HG03460 (cell line): Measurements from ENCODE around the gene PCMTD2.

Experiments
- ATAC-seq: cut with Tn5 transposase; IDR thresholded peaks from one replicate; pipeline ENCODE4 v1.9.1; 2021; ENCODE audit not compliant: unreplicated experiment

The PCMTD2 gene

DNA sequence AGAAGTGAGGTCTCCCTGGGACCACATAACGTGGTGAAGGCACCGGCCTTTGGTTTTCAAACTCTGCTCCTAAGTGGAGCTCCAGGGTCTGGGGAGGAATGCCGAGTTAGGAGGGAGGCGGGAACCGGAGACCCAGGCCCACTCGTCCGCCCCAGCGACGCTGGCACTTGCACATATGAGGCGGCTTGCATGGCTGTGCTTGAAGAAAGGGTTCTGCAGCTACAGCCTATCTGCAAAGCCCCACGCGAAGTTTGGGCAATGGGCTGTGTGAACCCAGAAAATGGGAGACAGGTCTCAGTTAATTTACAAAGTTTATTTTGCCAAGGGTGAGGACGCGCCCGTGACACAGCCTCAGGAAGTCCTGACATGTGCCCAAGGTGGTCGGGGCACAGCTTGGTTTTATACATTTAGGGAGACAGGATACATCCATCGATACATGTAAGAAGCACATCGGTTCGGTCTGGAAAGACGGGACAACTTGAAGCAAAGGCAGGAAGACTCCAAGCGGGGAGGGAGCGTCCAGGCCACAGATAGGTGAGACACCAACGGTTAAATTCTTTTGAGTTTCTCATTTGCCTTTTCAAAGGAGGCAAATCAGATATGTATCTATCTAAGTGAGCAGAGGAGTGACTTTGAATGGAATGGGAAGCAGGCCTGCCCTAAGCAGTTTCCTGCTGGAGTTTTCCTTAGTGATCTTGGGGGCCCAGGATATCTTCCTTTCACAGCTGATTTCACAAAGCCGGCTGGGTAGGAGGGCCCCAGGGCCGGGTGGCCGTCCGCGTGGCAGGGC is 782 bp upstream of the PCMTD2 start:
- ATAC-seq: no peak

- ATAC-seq: no peak
Observed at GRCh38 chr20:64256282-64256935, 861 bp downstream of the PCMTD2 start.

DNA sequence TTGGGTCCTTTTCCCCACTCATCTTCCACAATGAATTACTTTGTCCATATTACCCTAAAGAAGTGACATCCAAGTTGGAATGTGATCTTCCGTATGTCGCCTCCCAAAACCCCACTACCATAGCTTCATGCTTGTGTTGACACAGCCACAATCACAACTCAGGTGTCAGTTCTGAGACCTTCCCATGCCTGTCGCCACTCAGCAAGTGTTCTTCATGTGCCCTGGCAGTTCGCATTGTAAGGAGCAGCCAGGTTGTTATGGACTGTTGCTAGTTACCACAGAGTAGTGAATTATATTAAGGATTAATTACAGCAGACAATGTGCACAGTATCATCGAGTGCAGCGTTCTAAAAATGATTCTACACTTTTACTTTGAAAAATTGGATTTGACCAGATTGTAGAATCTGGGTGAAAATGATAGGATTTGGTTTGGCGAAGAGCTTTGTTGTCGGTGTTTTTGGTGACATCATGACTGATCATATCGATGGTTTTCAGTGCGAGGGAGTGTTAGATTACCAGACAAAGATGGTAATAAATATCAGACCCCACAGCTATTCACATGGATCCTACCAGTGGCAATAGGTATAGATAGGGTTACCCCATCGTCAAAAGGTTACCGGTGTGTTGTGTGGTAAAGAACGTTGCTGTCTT is 1.7 kb downstream of the PCMTD2 start:
- no peak for ATAC-seq

- no peak for ATAC-seq
Observed at GRCh38 chr20:64258071-64258823, 2.7 kb downstream of the PCMTD2 start.

- no peak for ATAC-seq
Observed at GRCh38 chr20:64260239-64260638, 4.7 kb downstream of the PCMTD2 start.

GRCh38 chr20:64261138-64261537 is 5.6 kb downstream of the PCMTD2 start:
- ATAC-seq: no peak

DNA sequence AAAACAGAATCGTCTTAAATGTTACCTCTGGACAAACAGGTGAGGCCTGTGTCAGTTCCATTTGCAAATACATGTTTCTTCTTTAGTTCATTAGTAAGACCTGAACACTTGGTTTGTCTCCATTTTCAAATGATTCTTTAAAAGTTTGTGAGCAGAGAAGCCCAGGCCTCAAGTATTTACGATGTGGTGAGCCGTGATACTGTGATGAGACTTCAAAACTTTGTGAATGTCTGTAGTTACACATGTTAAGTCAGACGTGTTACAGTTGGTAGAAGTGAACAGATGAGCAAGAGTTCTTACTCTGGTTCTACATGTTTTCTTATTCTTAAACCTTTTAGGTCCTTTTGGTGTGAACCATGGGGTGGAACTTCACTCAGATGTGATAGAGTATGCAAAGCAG is 8.5 kb downstream of the PCMTD2 start:
- ATAC-seq: no peak

- ATAC-seq: no peak
Observed at GRCh38 chr20:64265201-64265600, 9.7 kb downstream of the PCMTD2 start.

- no peak for ATAC-seq
Observed at GRCh38 chr20:64266988-64267387, 11.4 kb downstream of the PCMTD2 start.

DNA sequence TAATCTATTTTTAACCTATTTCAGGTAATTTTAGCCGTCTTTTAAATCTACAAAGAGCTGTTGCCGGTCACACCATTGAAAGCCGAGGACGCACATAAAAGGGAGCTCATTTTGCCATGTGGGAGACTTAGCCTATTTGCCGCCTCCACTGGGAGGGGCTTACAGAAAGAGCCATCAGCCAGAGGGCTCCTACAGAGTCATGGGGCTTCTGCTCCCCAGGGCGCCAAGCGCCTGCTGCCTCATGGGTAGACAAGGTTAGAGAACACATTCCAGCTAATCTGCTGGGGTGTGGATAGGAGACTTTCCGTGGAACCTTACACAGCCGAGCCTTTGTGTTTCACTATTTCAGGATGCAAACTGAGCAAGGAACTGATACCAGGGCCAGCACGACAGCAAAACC is 12.6 kb downstream of the PCMTD2 start:
- ATAC-seq: no peak

GRCh38 chr20:64269604-64270411 is 14.3 kb downstream of the PCMTD2 start:
- ATAC-seq: no peak

DNA sequence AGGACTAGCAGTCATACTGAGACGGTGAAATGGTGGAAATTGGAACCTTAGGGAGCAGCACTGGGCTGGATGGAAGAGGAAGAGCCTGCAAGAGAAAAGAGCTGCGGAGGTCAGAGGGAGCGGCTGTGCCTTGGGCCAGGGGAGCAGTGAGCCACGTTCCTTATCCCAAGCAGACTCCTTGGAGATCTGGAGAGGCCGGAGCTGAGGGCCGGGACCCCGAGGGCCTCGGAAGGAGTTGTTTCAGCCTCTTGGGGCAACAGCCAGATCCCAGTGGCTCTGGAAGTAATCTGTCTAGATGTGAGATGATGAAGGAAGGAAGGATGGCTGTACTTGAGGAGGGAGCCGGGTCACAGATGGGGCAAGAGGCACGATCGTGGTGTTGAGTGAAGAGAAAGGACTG is 16.1 kb downstream of the PCMTD2 start:
- no peak for ATAC-seq

- no peak for ATAC-seq
Observed at GRCh38 chr20:64273109-64273508, 17.6 kb downstream of the PCMTD2 start.

GRCh38 chr20:64276817-64277216 is 21.3 kb downstream of the PCMTD2 start:
- no peak for ATAC-seq

DNA sequence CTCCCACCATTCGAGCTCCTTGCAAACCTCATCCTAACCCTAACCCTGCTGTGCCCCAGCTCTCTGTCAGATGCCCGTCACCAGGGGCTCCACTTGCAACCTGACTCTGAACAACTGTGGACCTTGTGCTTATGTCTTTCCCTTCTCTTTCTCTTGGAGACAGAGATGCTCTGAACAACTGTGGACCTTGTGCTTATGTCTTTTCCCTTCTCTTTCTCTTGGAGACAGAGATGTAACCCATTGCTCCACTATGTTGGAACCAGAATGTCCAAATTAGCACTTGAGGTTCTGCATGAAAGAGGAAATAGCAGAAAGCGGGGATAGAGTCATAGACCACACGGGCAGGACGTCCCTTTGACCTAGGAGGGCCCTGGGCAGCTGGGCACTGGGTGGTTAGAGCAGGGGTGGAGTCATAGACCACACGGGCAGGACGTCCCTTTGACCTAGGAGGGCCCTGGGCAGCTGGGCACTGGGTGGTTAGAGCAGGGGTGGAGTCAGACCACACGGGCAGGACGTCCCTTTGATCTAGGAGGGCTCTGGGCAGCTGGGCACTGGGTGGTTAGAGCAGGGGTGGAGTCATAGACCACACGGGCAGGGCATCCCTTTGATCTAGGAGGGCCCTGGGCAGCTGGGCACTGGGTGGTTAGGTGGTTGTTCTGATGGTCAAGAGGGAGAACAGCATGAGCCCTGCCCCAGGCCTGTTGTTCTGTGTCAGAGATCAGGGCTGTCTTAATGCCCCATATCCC is 22.2 kb downstream of the PCMTD2 start:
- no peak for ATAC-seq

GRCh38 chr20:64278317-64278681 is 22.8 kb downstream of the PCMTD2 start:
- no peak for ATAC-seq

DNA sequence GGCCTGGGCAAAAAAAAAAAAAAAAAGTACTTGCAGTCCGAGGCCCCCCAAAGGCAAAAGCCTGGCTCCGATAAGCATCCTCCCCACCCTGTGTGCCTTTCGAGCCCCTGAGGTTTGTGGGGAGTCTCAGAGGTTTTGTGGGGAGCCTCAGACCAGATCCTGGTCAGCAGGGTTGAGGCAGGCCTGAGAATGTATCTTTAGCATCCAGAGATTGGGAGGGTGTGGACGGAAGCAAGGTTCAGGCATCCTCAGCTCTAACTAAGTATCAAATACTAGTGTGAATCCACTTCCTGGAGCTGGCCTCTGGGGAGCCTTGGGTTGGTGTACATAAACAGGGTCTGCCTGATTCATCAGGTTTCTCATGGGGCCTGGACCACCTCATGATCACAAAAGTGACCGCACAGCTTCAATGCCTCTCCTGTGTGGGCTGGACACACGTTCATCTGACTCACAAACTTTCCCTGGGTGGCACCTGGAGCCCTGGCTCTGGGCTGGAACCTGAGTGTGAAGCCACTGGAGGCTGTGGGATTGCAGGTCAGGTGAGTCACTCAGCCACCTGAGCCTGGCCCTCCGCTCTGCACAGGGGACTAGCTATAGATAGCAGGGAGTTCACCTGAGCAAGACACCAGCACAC is 24.4 kb downstream of the PCMTD2 start:
- ATAC-seq: no peak

- ATAC-seq: no peak
Observed at GRCh38 chr20:64280460-64280843, 24.9 kb downstream of the PCMTD2 start.

DNA sequence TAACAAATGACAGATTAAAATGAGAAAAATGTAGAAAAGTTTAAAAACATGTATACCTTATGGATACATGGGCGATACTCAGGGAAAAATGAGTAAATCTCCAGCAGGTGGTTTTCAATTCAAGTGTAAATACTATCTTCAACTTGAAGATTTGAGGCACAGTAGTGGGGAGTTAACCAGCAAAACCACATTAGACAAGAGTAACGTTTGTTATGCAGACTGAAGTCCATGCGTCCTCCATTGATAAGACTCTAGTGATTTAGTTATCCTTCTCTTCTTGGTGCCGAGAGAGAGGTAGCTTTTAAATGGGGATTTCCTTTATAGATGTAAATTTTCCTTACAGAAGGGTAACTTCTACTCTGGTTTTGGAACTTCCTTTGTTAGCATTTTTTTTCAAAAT is 28.1 kb downstream of the PCMTD2 start:
- ATAC-seq: no peak
